ENCODE measurements around the gene BCAS1.

DNA sequence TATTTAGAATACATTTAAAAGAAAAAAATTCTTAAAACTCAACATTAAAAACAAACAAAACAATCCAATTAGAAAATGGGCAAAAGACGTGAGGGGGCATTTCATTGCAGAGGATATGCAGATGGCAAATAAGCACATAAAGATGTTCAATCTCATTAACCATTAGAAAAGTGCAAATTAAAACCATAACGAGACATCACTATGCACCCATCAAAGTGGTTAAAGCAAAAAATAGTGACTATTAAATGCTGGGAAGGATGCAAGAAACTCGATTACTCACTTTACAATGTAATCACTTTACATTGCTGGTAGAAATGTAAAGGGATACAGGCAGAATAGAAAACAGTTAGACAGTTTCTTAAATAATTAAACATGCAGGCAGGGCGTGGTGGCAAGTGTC, 59.0 kb downstream of the BCAS1 start:
- TF ChIP-seq, protein P1, sequence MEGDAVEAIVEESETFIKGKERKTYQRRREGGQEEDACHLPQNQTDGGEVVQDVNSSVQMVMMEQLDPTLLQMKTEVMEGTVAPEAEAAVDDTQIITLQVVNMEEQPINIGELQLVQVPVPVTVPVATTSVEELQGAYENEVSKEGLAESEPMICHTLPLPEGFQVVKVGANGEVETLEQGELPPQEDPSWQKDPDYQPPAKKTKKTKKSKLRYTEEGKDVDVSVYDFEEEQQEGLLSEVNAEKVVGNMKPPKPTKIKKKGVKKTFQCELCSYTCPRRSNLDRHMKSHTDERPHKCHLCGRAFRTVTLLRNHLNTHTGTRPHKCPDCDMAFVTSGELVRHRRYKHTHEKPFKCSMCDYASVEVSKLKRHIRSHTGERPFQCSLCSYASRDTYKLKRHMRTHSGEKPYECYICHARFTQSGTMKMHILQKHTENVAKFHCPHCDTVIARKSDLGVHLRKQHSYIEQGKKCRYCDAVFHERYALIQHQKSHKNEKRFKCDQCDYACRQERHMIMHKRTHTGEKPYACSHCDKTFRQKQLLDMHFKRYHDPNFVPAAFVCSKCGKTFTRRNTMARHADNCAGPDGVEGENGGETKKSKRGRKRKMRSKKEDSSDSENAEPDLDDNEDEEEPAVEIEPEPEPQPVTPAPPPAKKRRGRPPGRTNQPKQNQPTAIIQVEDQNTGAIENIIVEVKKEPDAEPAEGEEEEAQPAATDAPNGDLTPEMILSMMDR (conservative IDR thresholded peaks at IDR 0.05): no peak
- no peak for TF ChIP-seq ZFX (IDR thresholded peaks at IDR 0.05)

Measured in C4-2B (cell line).